Mesenchymal stem cell (in vitro differentiated cells and primary cell): ENCODE measurements around the gene RASSF7.

Source experiments
- DNase-seq: peaks from one replicate; pipeline ENCODE4 v3.0.0-alpha.2; 2013
- H2AFZ ChIP-seq: one replicate; pipeline ENCODE4 v1.6.1; 2013; ENCODE audit warnings: low read depth, mild to moderate bottlenecking, control low read depth, inconsistent platforms, low read length, moderate library complexity
- H2AK5ac ChIP-seq: 2 replicates; pipeline ENCODE4 v1.6.1; 2013; ENCODE audit warnings: low read length, moderate library complexity, mild to moderate bottlenecking, inconsistent platforms; ENCODE audit not compliant: severe bottlenecking
- H2BK120ac ChIP-seq: one replicate; pipeline ENCODE4 v1.6.1; 2013; ENCODE audit warnings: low read depth, mild to moderate bottlenecking, inconsistent platforms, low read length, moderate library complexity
- H2BK12ac ChIP-seq, 2 experiments: one replicate each; pipeline ENCODE4 v1.6.1; 2013; ENCODE audit warnings: inconsistent platforms in 2 of 2, low read length in 2 of 2, mild to moderate bottlenecking in 2 of 2, moderate library complexity in 2 of 2, control low read depth in 1 of 2
- H2BK15ac ChIP-seq: one replicate; pipeline ENCODE4 v1.6.1; 2013; ENCODE audit warnings: mild to moderate bottlenecking, low read depth, inconsistent platforms; ENCODE audit not compliant: poor library complexity, severe bottlenecking
- H2BK5ac ChIP-seq: 2 replicates; pipeline ENCODE4 v1.6.1; 2013; ENCODE audit warnings: low read depth, mild to moderate bottlenecking, low read length, control low read depth, inconsistent platforms; ENCODE audit not compliant: poor library complexity, severe bottlenecking
- H3K14ac ChIP-seq, 2 experiments: one replicate each; pipeline ENCODE4 v1.6.1; 2013; ENCODE audit warnings: inconsistent platforms in 2 of 2, low read length in 2 of 2, control low read depth in 1 of 2, mild to moderate bottlenecking in 1 of 2, moderate library complexity in 1 of 2
- H3K18ac ChIP-seq, 2 experiments: one replicate each; pipeline ENCODE4 v1.6.1; 2013; ENCODE audit warnings: inconsistent platforms in 2 of 2, low read length in 2 of 2, control low read depth in 1 of 2, low read depth in 1 of 2, mild to moderate bottlenecking in 1 of 2
- H3K23ac ChIP-seq, 2 experiments: one replicate each; pipeline ENCODE4 v1.6.1; 2013; ENCODE audit warnings: inconsistent platforms in 2 of 2, low read length in 2 of 2, mild to moderate bottlenecking in 2 of 2, moderate library complexity in 2 of 2, control low read depth in 1 of 2
- H3K27ac ChIP-seq: 2 replicates; pipeline ENCODE4 v1.5.1; 2013; ENCODE audit warnings: mild to moderate bottlenecking, moderate library complexity, low read length, control low read depth, inconsistent platforms; ENCODE audit not compliant: poor library complexity, severe bottlenecking
- H3K27me3 ChIP-seq, 2 experiments: 2 replicates each; pipeline versions ENCODE4 v1.6.1 to v1.7.0; 2013; ENCODE audit warnings: low read length in 2 of 2, mild to moderate bottlenecking in 2 of 2, moderate library complexity in 2 of 2, control low read depth in 1 of 2, inconsistent platforms in 1 of 2; ENCODE audit not compliant: control insufficient read depth in 1 of 2, insufficient read depth in 1 of 2
- H3K36me3 ChIP-seq, 2 experiments: 2 replicates each; pipeline versions ENCODE4 v1.6.1 to v1.7.0; 2013; ENCODE audit warnings: low read length in 2 of 2, control low read depth in 1 of 2, inconsistent platforms in 1 of 2, low read depth in 1 of 2, mild to moderate bottlenecking in 1 of 2; ENCODE audit not compliant: insufficient read depth in 2 of 2, control insufficient read depth in 1 of 2
- H3K4ac ChIP-seq, 2 experiments: one replicate each; pipeline ENCODE4 v1.6.1; 2013; ENCODE audit warnings: inconsistent platforms in 2 of 2, low read length in 2 of 2, mild to moderate bottlenecking in 2 of 2, moderate library complexity in 2 of 2, control low read depth in 1 of 2, low read depth in 1 of 2
- H3K4me1 ChIP-seq: 2 replicates; pipeline ENCODE4 v1.6.1; 2013; ENCODE audit warnings: low read depth, low read length, control low read depth; ENCODE audit not compliant: control insufficient read depth, insufficient read depth
- H3K4me2 ChIP-seq: 2 replicates; pipeline ENCODE4 v1.6.1; 2013; ENCODE audit warnings: low read length, mild to moderate bottlenecking, inconsistent platforms; ENCODE audit not compliant: poor library complexity, severe bottlenecking
- H3K4me3 ChIP-seq, 2 experiments: 2 replicates each; pipeline versions ENCODE4 v1.5.1 to v1.7.0; 2013; ENCODE audit warnings: low read length in 2 of 2, mild to moderate bottlenecking in 2 of 2, control low read depth in 1 of 2, low read depth in 1 of 2; ENCODE audit not compliant: insufficient read depth in 1 of 2
- H3K79me1 ChIP-seq: replicated peaks from 2 replicates; pipeline ENCODE4 v1.6.1; 2013; ENCODE audit warnings: mild to moderate bottlenecking, control low read depth, low read length, inconsistent platforms; ENCODE audit not compliant: poor library complexity, severe bottlenecking
- H3K9ac ChIP-seq: 2 replicates; pipeline ENCODE4 v1.7.0; 2013; ENCODE audit warnings: mild to moderate bottlenecking, low read length, moderate library complexity
- H3K9me3 ChIP-seq: 2 replicates; pipeline ENCODE4 v1.7.0; 2013; ENCODE audit warnings: mild to moderate bottlenecking, low read length; ENCODE audit not compliant: control insufficient read depth
- H4K8ac ChIP-seq: one replicate; pipeline ENCODE4 v1.6.1; 2013; ENCODE audit warnings: inconsistent platforms, mild to moderate bottlenecking, low read length, moderate library complexity
- H4K91ac ChIP-seq: one replicate; pipeline ENCODE4 v1.6.1; 2013; ENCODE audit warnings: mild to moderate bottlenecking, low read length, inconsistent platforms
- WGBS: methylation state at CpG from one replicate; pipeline ENCODE4 v1.1.7; 2013; ENCODE audit warnings: mixed read lengths; 5-methylcytosine and 5-hydroxymethylcytosine counted together

The RASSF7 gene

DNA sequence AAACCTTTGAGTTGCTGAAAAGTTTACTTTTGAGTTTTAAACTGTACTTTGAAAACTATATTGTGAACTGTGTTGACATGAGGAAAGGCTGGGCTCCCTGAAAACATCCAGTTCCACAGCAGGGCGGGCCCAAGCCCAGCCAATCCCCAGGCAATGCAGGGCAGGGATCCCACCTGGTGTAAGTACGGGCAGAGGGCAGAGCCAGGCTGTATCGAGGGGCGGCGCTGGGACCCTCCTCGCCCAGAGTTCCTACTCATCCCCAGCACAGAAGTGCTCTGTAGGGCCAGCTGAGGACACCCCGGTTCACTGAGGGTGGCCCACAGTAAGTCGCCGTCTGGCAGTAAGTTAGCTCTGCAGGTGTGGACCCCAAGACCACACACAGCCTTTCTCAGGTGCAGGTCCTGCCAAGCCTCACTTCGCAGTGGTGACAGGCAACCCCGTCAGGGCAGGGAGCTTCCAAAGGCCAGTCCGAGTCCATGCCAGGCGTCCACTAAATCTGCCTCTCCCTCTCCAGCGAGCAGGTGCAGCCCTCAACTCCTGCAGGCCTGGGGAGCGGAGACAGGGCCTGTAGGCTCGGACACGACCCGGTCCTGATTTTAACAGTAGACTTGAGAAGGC, 6.3 kb downstream of the RASSF7 start:
- peak overlapping the region; percentile 96 for H2BK15ac ChIP-seq
- peak overlapping the region; percentile 96 for H3K4me2 ChIP-seq
- peaks cover 0 to 39% of the 10 kb centered on the region in 2 experiments for H3K36me3 ChIP-seq
- no peak overlapping the region for H2AFZ ChIP-seq
- peaks cover 0 to 19% of the 10 kb centered on the region in 2 experiments for H3K27me3 ChIP-seq
- H2BK120ac ChIP-seq: no peak overlapping the region
- WGBS: 95% methylated on average over 18 of the region's 18 CpGs
- no peak overlapping the region for H3K23ac ChIP-seq
- peak overlapping the region; percentile 41 for H2AK5ac ChIP-seq
- H3K18ac ChIP-seq: no peak overlapping the region
- DNase-seq: no peak
- no peak overlapping the region for H2BK5ac ChIP-seq
- no peak overlapping the region for H3K27ac ChIP-seq
- H2BK12ac ChIP-seq: no peak overlapping the region
- H3K4me3 ChIP-seq: peak overlapping the region in 1 of 2 experiments; percentile 80
- H4K91ac ChIP-seq: no peak overlapping the region
- H3K4ac ChIP-seq: no peak overlapping the region
- no peak overlapping the region for H3K9ac ChIP-seq
- H4K8ac ChIP-seq: peak overlapping the region; percentile 36
- peaks cover 25% of the 10 kb centered on the region for H3K79me1 ChIP-seq
- peaks cover 56% of the 10 kb centered on the region for H3K4me1 ChIP-seq
- no peak overlapping the region for H3K14ac ChIP-seq
- H3K9me3 ChIP-seq: no peaks in the 10 kb centered on the region

DNA sequence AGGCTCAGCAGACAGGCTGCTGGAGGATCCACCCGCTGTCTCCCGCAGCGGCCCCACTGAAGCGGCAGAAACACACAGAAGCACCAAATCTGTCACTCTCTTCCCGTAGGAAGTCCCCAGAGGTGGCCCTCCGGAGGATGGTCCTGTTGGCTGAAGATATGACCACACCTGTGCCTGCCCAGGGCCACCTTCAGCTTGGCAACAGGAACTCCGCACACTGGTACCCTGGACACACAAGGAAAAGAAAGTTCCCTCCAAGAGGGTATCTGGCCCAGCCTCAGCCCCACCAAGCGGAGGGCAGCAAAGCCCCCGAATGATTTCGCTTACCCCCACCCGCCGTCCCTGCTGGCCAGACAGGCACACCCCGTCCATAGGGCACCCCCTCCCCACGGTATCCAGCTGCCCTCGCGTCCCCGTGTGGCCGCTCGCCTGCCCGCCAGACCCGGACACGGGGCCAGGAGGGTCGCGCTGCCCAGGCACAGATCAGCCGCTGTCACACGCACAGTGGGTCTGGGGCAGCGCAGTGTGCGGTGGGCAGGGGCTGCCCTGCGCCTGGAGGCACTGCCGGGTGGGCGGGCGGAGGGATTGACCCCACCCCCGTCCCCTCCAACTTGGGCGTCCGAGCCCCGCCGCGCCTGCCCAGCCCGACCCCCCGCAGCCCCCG, 7.0 kb downstream of the RASSF7 start:
- peaks cover 0 to 32% of the 10 kb centered on the region in 2 experiments for H3K36me3 ChIP-seq
- WGBS: 43% methylated on average over 20 of the region's 41 CpGs
- peak overlapping the region; percentile 96 for H3K4me2 ChIP-seq
- H3K18ac ChIP-seq: peak overlapping the region; percentile 14 to 96
- H3K9ac ChIP-seq: no peak overlapping the region
- no peak overlapping the region for H2BK5ac ChIP-seq
- H2AK5ac ChIP-seq: no peak overlapping the region
- H2BK15ac ChIP-seq: peak overlapping the region; percentile 100
- peak overlapping the region in 1 of 2 experiments; percentile 79 for H2BK12ac ChIP-seq
- peak overlapping the region in 1 of 2 experiments; percentile 9 for H3K4ac ChIP-seq
- peaks cover 50% of the 10 kb centered on the region for H3K4me1 ChIP-seq
- peak overlapping the region; percentile 27 for H4K8ac ChIP-seq
- peaks cover 0 to 17% of the 10 kb centered on the region in 2 experiments for H3K27me3 ChIP-seq
- H3K27ac ChIP-seq: no peak overlapping the region
- H3K23ac ChIP-seq: peak overlapping the region in 1 of 2 experiments; percentile 6
- peak overlapping the region; percentile 83 for H2AFZ ChIP-seq
- H3K79me1 ChIP-seq: peaks cover 21% of the 10 kb centered on the region
- H3K9me3 ChIP-seq: no peaks in the 10 kb centered on the region
- DNase-seq: no peak
- peak overlapping the region; percentile 80 to 87 for H3K4me3 ChIP-seq
- peak overlapping the region in 1 of 2 experiments; percentile 80 for H3K14ac ChIP-seq
- peak overlapping the region; percentile 68 for H2BK120ac ChIP-seq
- H4K91ac ChIP-seq: peak overlapping the region; percentile 65

DNA sequence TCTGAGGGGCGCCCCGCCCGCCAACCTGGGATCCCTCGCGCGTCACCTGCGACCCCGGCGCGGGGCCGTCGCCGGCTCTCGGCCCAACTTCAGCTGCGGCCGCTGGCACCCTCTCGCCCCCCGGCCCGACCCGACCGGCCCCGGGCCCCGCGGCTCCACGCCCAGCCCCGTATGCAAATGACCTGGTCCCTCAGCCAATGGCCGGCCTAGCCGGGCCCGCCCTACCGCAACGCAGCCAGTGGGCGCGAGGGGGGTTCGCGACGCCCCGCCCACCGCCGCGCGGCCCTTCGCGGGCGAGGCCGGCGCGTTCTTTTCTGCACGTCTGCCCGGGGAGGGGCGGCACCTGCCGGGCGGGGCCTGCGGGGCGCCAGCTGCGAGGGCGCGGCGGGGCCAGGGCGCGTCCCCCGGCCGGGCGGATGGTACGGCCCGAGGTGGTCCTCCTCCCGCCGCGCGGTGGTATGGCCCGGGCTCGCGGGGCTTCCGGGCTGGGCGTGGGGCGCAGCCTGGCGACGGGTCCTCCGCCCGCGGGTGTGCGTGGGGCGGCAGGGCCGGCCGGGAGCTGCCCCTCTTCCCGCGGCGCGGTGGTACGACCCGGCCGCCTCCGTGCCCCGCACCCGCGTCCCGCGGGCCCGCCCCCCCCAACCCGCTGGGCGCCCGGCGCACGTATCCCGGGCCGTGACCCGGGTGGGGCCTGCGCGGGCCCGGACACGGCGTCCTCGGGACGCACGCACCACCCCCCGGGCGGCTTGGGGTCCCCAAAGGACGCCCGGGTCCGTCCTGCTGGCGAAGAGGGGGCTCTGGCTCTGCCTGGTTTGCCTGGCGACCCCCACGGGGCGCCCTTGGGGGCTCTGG, 7.8 kb downstream of the RASSF7 start:
- Histone ChIP-seq H2BK120ac (peak overlapping the region; percentile 96), H2BK12ac (peak overlapping the region; percentile 23 to 38), H3K4me2 (peak overlapping the region; percentile 96), H3K27ac (no peak overlapping the region), H4K91ac (peak overlapping the region; percentile 85), H2BK5ac (peak overlapping the region; percentile 33), H3K79me1 (peaks cover 16% of the 10 kb centered on the region), H3K4me1 (peaks cover 45% of the 10 kb centered on the region), H3K27me3 (peaks cover 0 to 12% of the 10 kb centered on the region in 2 experiments), H3K23ac (peak overlapping the region; percentile 7 to 29), H3K14ac (peak overlapping the region in 1 of 2 experiments; percentile 43), H2BK15ac (peak overlapping the region; percentile 100), H3K9ac (peak overlapping the region; percentile 83), H3K9me3 (no peaks in the 10 kb centered on the region), H2AK5ac (peak overlapping the region; percentile 69), H3K36me3 (peaks cover 0 to 25% of the 10 kb centered on the region in 2 experiments), H2AFZ (peak overlapping the region; percentile 83), H3K4me3 (peak overlapping the region; percentile 80 to 87), H3K18ac (peak overlapping the region; percentile 91 to 96), H4K8ac (peak overlapping the region; percentile 79), H3K4ac (peak overlapping the region; percentile 81 to 85)
- peak; percentile 87 for DNase-seq
- 1% methylated on average over 71 of the region's 123 CpGs for whole genome bisulfite sequencing
